HepG2 (cell line): ENCODE data around the gene OPRL1. TPM values are rescaled to one million over a fixed set of nuclear protein-coding genes. Genes with fewer than 3 reads are reported as not detected.

Experiments used
- GATA4 ChIP-seq: sonication (generic); IDR thresholded peaks from 2 replicates; pipeline ENCODE4 v1.6.1; 2016; ENCODE audit warnings: antibody characterized with exemption, low read depth, borderline replicate concordance
- KLF16 ChIP-seq, 2 experiments: sonication (generic) in 1 of 2; formaldehyde crosslinking in 1 of 2; IDR thresholded peaks; 2 replicates each; pipeline versions ENCODE4 v1.6.1 to v1.8.0; 2016 to 2023; ENCODE audit warnings: missing genetic modification reagents in 2 of 2, missing compliant biosample characterization in 1 of 2
- MIER3 ChIP-seq: IDR thresholded peaks from 2 replicates; pipeline ENCODE4 v1.6.1; 2016; ENCODE audit warnings: missing compliant biosample characterization, borderline replicate concordance
- MLLT10 ChIP-seq: sonication (generic); formaldehyde crosslinking; IDR thresholded peaks from 2 replicates; pipeline ENCODE4 v1.4.0; 2020; ENCODE audit warnings: missing genetic modification reagents
- SIN3A ChIP-seq: IDR thresholded peaks from 2 replicates; pipeline ENCODE4 v1.6.1; 2011; ENCODE audit warnings: low read depth, mild to moderate bottlenecking, control low read depth, low read length, borderline replicate concordance
- ZBTB42 ChIP-seq: sonication (generic); formaldehyde crosslinking; IDR thresholded peaks from 2 replicates; pipeline ENCODE4 v1.5.0; 2020; ENCODE audit warnings: mild to moderate bottlenecking, missing genetic modification reagents
- ZFP41 ChIP-seq: sonication (generic); formaldehyde crosslinking; IDR thresholded peaks from 2 replicates; pipeline ENCODE4 v1.4.0; 2020; ENCODE audit warnings: mild to moderate bottlenecking, missing genetic modification reagents, borderline replicate concordance
- ZNF407 ChIP-seq: sonication (generic); formaldehyde crosslinking; IDR thresholded peaks from one replicate; pipeline ENCODE4 v1.5.1; 2020; ENCODE audit warnings: mild to moderate bottlenecking, missing genetic modification reagents; ENCODE audit errors: not compliant biosample characterization
- ZNF891 ChIP-seq: sonication (generic); formaldehyde crosslinking; IDR thresholded peaks from 2 replicates; pipeline ENCODE4 v1.5.0; 2020; ENCODE audit warnings: mild to moderate bottlenecking, missing genetic modification reagents
- polyA plus RNA-seq, 8 experiments: library from polyadenylated mRNA; depleted of rRNA in 3 of 8; stranded (reverse) in 7 of 8; unstranded in 1 of 8; fragments of >200 nt; fragmentation: Illumina TruSeq in 4 of 8; extraction: Trizol in 4 of 8; gene quantifications; 2 replicates each; pipeline versions ENCODE4 v1.2.1 to v1.2.3, GENCODE V29; 2011 to 2016; ENCODE audit warnings: low read depth in 4 of 8, missing spikeins in 1 of 8, mixed read lengths in 1 of 8; ENCODE audit not compliant: insufficient read depth in 1 of 8
- total RNA-seq, 5 experiments: library from RNA; depleted of rRNA; stranded (reverse); fragments of >200 nt; fragmentation: Illumina TruSeq; extraction: Trizol; gene quantifications; 2 replicates each; pipeline ENCODE4 v1.2.3, GENCODE V29; 2016; ENCODE audit warnings: low read depth in 1 of 5
- TF ChIP-seq, protein P1 (sequence below): sonication (generic); formaldehyde crosslinking; IDR thresholded peaks from 2 replicates; pipeline ENCODE4 v1.8.1; 2022; ENCODE audit warnings: low read depth, mild to moderate bottlenecking, missing genetic modification reagents
- TF ChIP-seq, protein P2 (sequence below): sonication (generic); formaldehyde crosslinking; conservative IDR thresholded peaks from 2 replicates; pipeline ENCODE4 v1.4.0; 2020; ENCODE audit warnings: missing genetic modification reagents
- TF ChIP-seq, protein P3 (sequence below): IDR thresholded peaks from 2 replicates; pipeline ENCODE4 v1.6.1; 2016; ENCODE audit warnings: missing compliant biosample characterization, missing genetic modification reagents, borderline replicate concordance

OPRL1 gene
- total and polyA plus RNA-seq, 2 of the 13 experiments (the other 11 are each of a cell fraction or from before 2014, with no cell fraction given) = 0.35 to 0.71 TPM

- TF ChIP-seq, protein P1, sequence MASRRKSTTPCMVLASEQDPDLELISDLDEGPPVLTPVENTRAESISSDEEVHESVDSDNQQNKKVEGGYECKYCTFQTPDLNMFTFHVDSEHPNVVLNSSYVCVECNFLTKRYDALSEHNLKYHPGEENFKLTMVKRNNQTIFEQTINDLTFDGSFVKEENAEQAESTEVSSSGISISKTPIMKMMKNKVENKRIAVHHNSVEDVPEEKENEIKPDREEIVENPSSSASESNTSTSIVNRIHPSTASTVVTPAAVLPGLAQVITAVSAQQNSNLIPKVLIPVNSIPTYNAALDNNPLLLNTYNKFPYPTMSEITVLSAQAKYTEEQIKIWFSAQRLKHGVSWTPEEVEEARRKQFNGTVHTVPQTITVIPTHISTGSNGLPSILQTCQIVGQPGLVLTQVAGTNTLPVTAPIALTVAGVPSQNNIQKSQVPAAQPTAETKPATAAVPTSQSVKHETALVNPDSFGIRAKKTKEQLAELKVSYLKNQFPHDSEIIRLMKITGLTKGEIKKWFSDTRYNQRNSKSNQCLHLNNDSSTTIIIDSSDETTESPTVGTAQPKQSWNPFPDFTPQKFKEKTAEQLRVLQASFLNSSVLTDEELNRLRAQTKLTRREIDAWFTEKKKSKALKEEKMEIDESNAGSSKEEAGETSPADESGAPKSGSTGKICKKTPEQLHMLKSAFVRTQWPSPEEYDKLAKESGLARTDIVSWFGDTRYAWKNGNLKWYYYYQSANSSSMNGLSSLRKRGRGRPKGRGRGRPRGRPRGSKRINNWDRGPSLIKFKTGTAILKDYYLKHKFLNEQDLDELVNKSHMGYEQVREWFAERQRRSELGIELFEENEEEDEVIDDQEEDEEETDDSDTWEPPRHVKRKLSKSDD (CRISPR knock-in tag) = 0 out of 2 replicates have a peak, but pooled peaks have one; percentile 41
- TF ChIP-seq ZFP41 (CRISPR knock-in tag) (no peak; the same call in 1 of the 2 replicates), MIER3 (CRISPR knock-in tag) (0 out of 2 replicates have a peak, but pooled peaks have one; percentile 17), SIN3A (peak; percentile 91), ZNF407 (no peak), KLF16 (CRISPR knock-in tag; IDR thresholded peaks at IDR 0.05) (peak in 1 of 2 experiments; percentile 94; a peak in 2 of 4 replicates), ZBTB42 (CRISPR knock-in tag) (no peak), GATA4 (no peak; the same call in 1 of the 2 replicates), MLLT10 (CRISPR knock-in tag) (no peak), ZNF891 (CRISPR knock-in tag) (peak; percentile 62; the same call in 1 of the 2 replicates)
- TF ChIP-seq, protein P2, sequence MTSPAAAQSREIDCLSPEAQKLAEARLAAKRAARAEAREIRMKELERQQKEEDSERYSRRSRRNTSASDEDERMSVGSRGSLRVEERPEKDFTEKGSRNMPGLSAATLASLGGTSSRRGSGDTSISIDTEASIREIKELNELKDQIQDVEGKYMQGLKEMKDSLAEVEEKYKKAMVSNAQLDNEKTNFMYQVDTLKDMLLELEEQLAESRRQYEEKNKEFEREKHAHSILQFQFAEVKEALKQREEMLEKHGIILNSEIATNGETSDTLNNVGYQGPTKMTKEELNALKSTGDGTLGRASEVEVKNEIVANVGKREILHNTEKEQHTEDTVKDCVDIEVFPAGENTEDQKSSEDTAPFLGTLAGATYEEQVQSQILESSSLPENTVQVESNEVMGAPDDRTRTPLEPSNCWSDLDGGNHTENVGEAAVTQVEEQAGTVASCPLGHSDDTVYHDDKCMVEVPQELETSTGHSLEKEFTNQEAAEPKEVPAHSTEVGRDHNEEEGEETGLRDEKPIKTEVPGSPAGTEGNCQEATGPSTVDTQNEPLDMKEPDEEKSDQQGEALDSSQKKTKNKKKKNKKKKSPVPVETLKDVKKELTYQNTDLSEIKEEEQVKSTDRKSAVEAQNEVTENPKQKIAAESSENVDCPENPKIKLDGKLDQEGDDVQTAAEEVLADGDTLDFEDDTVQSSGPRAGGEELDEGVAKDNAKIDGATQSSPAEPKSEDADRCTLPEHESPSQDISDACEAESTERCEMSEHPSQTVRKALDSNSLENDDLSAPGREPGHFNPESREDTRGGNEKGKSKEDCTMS (CRISPR knock-in tag) = no peak
- TF ChIP-seq, protein P3, sequence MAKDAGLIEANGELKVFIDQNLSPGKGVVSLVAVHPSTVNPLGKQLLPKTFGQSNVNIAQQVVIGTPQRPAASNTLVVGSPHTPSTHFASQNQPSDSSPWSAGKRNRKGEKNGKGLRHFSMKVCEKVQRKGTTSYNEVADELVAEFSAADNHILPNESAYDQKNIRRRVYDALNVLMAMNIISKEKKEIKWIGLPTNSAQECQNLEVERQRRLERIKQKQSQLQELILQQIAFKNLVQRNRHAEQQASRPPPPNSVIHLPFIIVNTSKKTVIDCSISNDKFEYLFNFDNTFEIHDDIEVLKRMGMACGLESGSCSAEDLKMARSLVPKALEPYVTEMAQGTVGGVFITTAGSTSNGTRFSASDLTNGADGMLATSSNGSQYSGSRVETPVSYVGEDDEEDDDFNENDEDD = peak; percentile 53
Observed at GRCh38 chr20:64053841-64054661, 25.8 kb upstream of the OPRL1 start (continued).
